H1 (cell line): Measurements from ENCODE around the gene ACOX1. TPM values are rescaled to one million over a fixed set of nuclear protein-coding genes. Genes with fewer than 3 reads are reported as not detected.

Experiments
- CTCF ChIA-PET: fragments of 300-600 bp; sonication (Branson Sonifier 250); formaldehyde crosslinking; loops from one replicate; lab custom pipeline; 2021; ENCODE audit not compliant: partially characterized antibody; lab: Charles Lee
- POLR2A ChIA-PET: fragments of 300-600 bp; sonication (Branson Sonifier 250); formaldehyde crosslinking; loops from one replicate; lab custom pipeline; 2021; ENCODE audit warnings: inconsistent platforms; ENCODE audit not compliant: partially characterized antibody; lab: Charles Lee
- DNase-seq, 2 experiments: peaks; one replicate each; pipeline versions ENCODE4 v3.0.0 to v3.0.0-alpha.2; 2010 to 2022; ENCODE audit warnings: low spot score in 2 of 2, low read depth in 1 of 2, mixed read lengths in 1 of 2
- FAIRE-seq: peaks from 2 replicates; lab custom pipeline; 2011; peaks lifted over from hg19 to GRCh38; lab: Jason Lieb, UNC
- H2AFZ ChIP-seq: 2 replicates; pipeline ENCODE4 v1.8.1; 2012; ENCODE audit warnings: low read length, inconsistent platforms
- H2AK5ac ChIP-seq: 2 replicates; pipeline ENCODE4 v1.6.1; 2013; ENCODE audit warnings: low read depth, low read length
- H2BK120ac ChIP-seq: replicated peaks from 2 replicates; pipeline ENCODE3; 2013; ENCODE audit warnings: low read depth, low read length, inconsistent platforms
- H2BK12ac ChIP-seq: 2 replicates; pipeline ENCODE4 v1.6.1; 2013; ENCODE audit warnings: low read depth, low read length
- H2BK15ac ChIP-seq: 2 replicates; pipeline ENCODE4 v1.6.1; 2013; ENCODE audit warnings: low read length
- H2BK20ac ChIP-seq: 2 replicates; pipeline ENCODE4 v1.6.1; 2013; ENCODE audit warnings: low read length
- H2BK5ac ChIP-seq: 2 replicates; pipeline ENCODE4 v1.6.1; 2013; ENCODE audit warnings: low read depth, low read length
- H3K14ac ChIP-seq: 2 replicates; pipeline ENCODE4 v1.6.1; 2013; ENCODE audit warnings: inconsistent platforms; ENCODE audit not compliant: insufficient read length
- H3K18ac ChIP-seq: 2 replicates; pipeline ENCODE4 v1.6.1; 2013; ENCODE audit warnings: low read length; ENCODE audit errors: extremely low read depth
- H3K23ac ChIP-seq: 2 replicates; pipeline ENCODE4 v1.6.1; 2013; ENCODE audit warnings: inconsistent platforms; ENCODE audit not compliant: insufficient read length
- H3K23me2 ChIP-seq: 2 replicates; pipeline ENCODE4 v1.6.1; 2013; ENCODE audit warnings: low read depth, low read length
- H3K27ac ChIP-seq: 2 replicates; pipeline ENCODE4 v1.6.1; 2011; ENCODE audit warnings: low read depth, low read length, inconsistent platforms
- H3K27me3 ChIP-seq, 4 experiments: replicated peaks in 1 of 4; 1 replicate in 1 of 4; 2 replicates in 3 of 4; pipeline versions ENCODE4 v1.6.1 to v1.8.1; 2011 to 2013; ENCODE audit warnings: low read length in 3 of 4, mild to moderate bottlenecking in 3 of 4, inconsistent platforms in 2 of 4, mixed read lengths in 2 of 4, moderate library complexity in 1 of 4; ENCODE audit not compliant: control insufficient read depth in 3 of 4, insufficient read depth in 3 of 4; ENCODE audit errors: extremely low read depth in 1 of 4
- H3K36me3 ChIP-seq, 4 experiments: 2 replicates each; pipeline versions ENCODE4 v1.6.1 to v1.8.1; 2011 to 2013; ENCODE audit warnings: mild to moderate bottlenecking in 4 of 4, low read length in 3 of 4, moderate library complexity in 2 of 4, control low read depth in 1 of 4, inconsistent platforms in 1 of 4; ENCODE audit not compliant: insufficient read depth in 4 of 4, control insufficient read depth in 2 of 4
- H3K4ac ChIP-seq: replicated peaks from 2 replicates; pipeline ENCODE3; 2013; ENCODE audit warnings: low read length, low read depth, mixed read lengths, inconsistent platforms; ENCODE audit not compliant: insufficient read length
- H3K4me1 ChIP-seq, 4 experiments: replicated peaks in 1 of 4; 1 replicate in 1 of 4; 2 replicates in 3 of 4; pipeline versions ENCODE4 v1.6.1 to v1.8.1; 2011 to 2013; ENCODE audit warnings: low read length in 3 of 4, inconsistent platforms in 2 of 4, mixed read lengths in 1 of 4; ENCODE audit not compliant: insufficient read depth in 4 of 4, control insufficient read depth in 3 of 4
- H3K4me2 ChIP-seq, 2 experiments: 2 replicates each; pipeline versions ENCODE4 v1.6.1 to v1.8.1; 2011 to 2013; ENCODE audit warnings: low read depth in 2 of 2, low read length in 2 of 2, control low read depth in 1 of 2, inconsistent platforms in 1 of 2, mild to moderate bottlenecking in 1 of 2; ENCODE audit not compliant: insufficient read depth in 1 of 2
- H3K4me3 ChIP-seq, 4 experiments: fragments of 200-600, 300-600 bp in 1 of 4; sonication (generic), shearing (Covaris generic), sonication (Bioruptor Twin) in 1 of 4; 2 replicates each; pipeline versions ENCODE4 v1.5.1 to v1.8.1; 2011 to 2016; ENCODE audit warnings: low read length in 4 of 4, low read depth in 3 of 4, control low read depth in 2 of 4, inconsistent platforms in 2 of 4, mild to moderate bottlenecking in 2 of 4, mixed read lengths in 1 of 4, moderate library complexity in 1 of 4; ENCODE audit not compliant: insufficient read depth in 2 of 4; ENCODE audit errors: extremely low read depth in 1 of 4
- H3K56ac ChIP-seq: replicated peaks from 2 replicates; pipeline ENCODE3; 2013; ENCODE audit warnings: low read depth, mild to moderate bottlenecking, mixed read lengths, low read length, inconsistent platforms; ENCODE audit not compliant: insufficient read length
- H3K79me1 ChIP-seq: 2 replicates; pipeline ENCODE4 v1.6.1; 2013; ENCODE audit warnings: low read depth, low read length, control low read depth
- H3K79me2 ChIP-seq, 2 experiments: 2 replicates each; pipeline versions ENCODE4 v1.6.1 to v1.8.1; 2012 to 2013; ENCODE audit warnings: low read length in 2 of 2, mild to moderate bottlenecking in 2 of 2, inconsistent platforms in 1 of 2; ENCODE audit not compliant: insufficient read depth in 2 of 2, control insufficient read depth in 1 of 2
- H3K9ac ChIP-seq, 4 experiments: replicated peaks in 1 of 4; 1 replicate in 1 of 4; 2 replicates in 3 of 4; pipeline versions ENCODE4 v1.6.1 to v1.8.1; 2011 to 2013; ENCODE audit warnings: low read depth in 3 of 4, low read length in 3 of 4, control low read depth in 2 of 4, mild to moderate bottlenecking in 2 of 4, moderate library complexity in 2 of 4, inconsistent platforms in 1 of 4; ENCODE audit errors: extremely low read depth in 1 of 4
- H3K9me3 ChIP-seq, 2 experiments: 2 replicates each; pipeline versions ENCODE4 v1.6.1 to v1.8.1; 2012 to 2013; ENCODE audit warnings: mild to moderate bottlenecking in 2 of 2, moderate library complexity in 2 of 2, control low read depth in 1 of 2, inconsistent platforms in 1 of 2, low read depth in 1 of 2, low read length in 1 of 2, mixed read lengths in 1 of 2; ENCODE audit not compliant: insufficient read depth in 2 of 2
- H4K20me1 ChIP-seq, 2 experiments: replicated peaks in 1 of 2; 2 replicates each; pipeline versions ENCODE3 to v1.8.1; 2011 to 2013; ENCODE audit warnings: inconsistent platforms in 2 of 2, low read length in 2 of 2, mild to moderate bottlenecking in 1 of 2; ENCODE audit not compliant: insufficient read depth in 2 of 2, control insufficient read depth in 1 of 2
- H4K5ac ChIP-seq: 2 replicates; pipeline ENCODE4 v1.6.1; 2013; ENCODE audit warnings: low read length, low read depth, mixed read lengths, inconsistent platforms; ENCODE audit not compliant: insufficient read length
- H4K8ac ChIP-seq: 2 replicates; pipeline ENCODE4 v1.8.0; 2013; ENCODE audit warnings: mild to moderate bottlenecking, moderate library complexity, low read length, inconsistent platforms; ENCODE audit not compliant: insufficient read depth; ENCODE audit errors: extremely low read depth
- H4K91ac ChIP-seq: replicated peaks from 2 replicates; pipeline ENCODE3; 2013; ENCODE audit warnings: low read length, mixed read lengths, inconsistent platforms; ENCODE audit not compliant: insufficient read length
- FOSL1 ChIP-seq: IDR thresholded peaks from 2 replicates; pipeline ENCODE4 v1.6.1; 2011; ENCODE audit warnings: mild to moderate bottlenecking, low read depth, low read length, moderate library complexity; ENCODE audit not compliant: insufficient read depth
- SUZ12 ChIP-seq: fragments of 200-600 bp; sonication (generic); IDR thresholded peaks from 2 replicates; pipeline ENCODE4 v1.6.1; 2012; ENCODE audit warnings: mild to moderate bottlenecking, inconsistent platforms, low read length, moderate library complexity, mixed read lengths
- TBP ChIP-seq: IDR thresholded peaks from 2 replicates; pipeline ENCODE4 v1.6.1; 2011; ENCODE audit warnings: low read depth, low read length, improper control_type of control experiment
- WGBS, 2 experiments: shearing (Covaris generic) in 1 of 2; methylation state at CpG; one replicate each; pipeline versions ENCODE4 v1.1.6 to v1.1.7; 2013 to 2015; ENCODE audit warnings: low lambda C conversion rate in 2 of 2, mixed read lengths in 2 of 2, inconsistent platforms in 1 of 2, low coverage in 1 of 2, missing lambda C conversion rate in 1 of 2; ENCODE audit not compliant: insufficient replicate concordance in 2 of 2, insufficient coverage in 1 of 2, insufficient read length in 1 of 2; ENCODE audit errors: extremely low coverage in 1 of 2, missing lambda C conversion rate in 1 of 2; 5-methylcytosine and 5-hydroxymethylcytosine counted together
- polyA plus RNA-seq, 7 experiments: library from polyadenylated mRNA; depleted of rRNA in 3 of 7; stranded (reverse) in 5 of 7; unstranded in 2 of 7; fragments of >200 nt in 5 of 7; fragments of 200-250 nt in 2 of 7; gene quantifications; 1 replicate in 5 of 7; 2 replicates in 1 of 7; 4 replicates in 1 of 7; pipeline versions ENCODE4 v1.2.1 to v1.2.3, GENCODE V29; 2011 to 2013; ENCODE audit warnings: missing spikeins in 2 of 7, mixed read lengths in 2 of 7
- total RNA-seq: library from RNA; stranded (reverse); fragmentation: NEBNext Ultra II Directional; extraction: Animal tissue kit (Norgen Biotek cat#: 25700); gene quantifications from 2 replicates; pipeline ENCODE4 v1.2.1, GENCODE V29; 2021
- TF ChIP-seq, protein P1 (sequence below): IDR thresholded peaks from 2 replicates; pipeline ENCODE4 v1.6.1; 2012; ENCODE audit warnings: low read length, inconsistent platforms

ACOX1 gene
- total and polyA plus RNA-seq, 2 of the 8 experiments (the other 6 are each of a cell fraction or from before 2014, with no cell fraction given), result 10.5 to 30.4 TPM

DNA sequence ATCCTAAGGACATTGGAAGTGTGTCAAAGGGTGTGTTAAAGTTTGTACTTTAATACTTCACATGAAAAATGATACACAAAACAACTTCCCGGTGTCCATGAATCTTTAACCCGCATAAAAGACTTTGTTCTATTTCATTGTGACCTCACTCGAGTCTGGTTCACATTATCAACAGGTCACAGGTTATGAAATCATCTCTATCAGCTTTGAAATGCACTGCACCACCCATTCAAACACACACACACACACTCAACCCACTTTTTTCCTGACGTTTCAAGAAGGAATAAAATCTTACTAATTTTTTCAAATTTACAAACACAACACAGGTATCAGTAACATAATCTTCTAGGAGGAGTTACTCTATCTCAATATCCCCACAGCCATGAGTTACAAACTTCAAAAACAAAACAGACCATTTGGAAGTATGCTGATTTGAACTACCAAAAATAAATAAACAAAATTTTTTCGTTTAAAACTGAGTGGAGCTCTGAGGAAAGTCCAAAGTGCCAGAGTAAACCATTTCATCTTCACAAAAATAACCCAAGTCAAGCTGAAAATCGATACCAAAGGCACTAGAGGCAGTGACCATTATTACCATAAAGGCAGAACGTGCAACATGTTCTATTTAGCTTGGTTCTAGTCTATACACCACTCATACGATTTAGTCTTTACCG, 2.7 kb downstream of the ACOX1 start:
- Histone ChIP-seq H3K4me2 (no peak overlapping the region; a peak in 1 of 4 replicates), H3K79me2 (peaks cover 0 to 43% of the 10 kb centered on the region in 2 experiments; a peak in 3 of 4 replicates), H2BK15ac (no peak overlapping the region), H2AFZ (no peak overlapping the region), H4K91ac (no peak overlapping the region), H3K18ac (no peak overlapping the region), H3K27me3 (no peaks in the 10 kb centered on the region), H3K23me2 (peaks cover 8% of the 10 kb centered on the region; the same call in 1 of the 2 replicates), H3K23ac (no peak overlapping the region), H2BK12ac (no peak overlapping the region), H2BK5ac (no peak overlapping the region), H3K4ac (no peak overlapping the region), H3K27ac (no peak overlapping the region), H2BK120ac (no peak overlapping the region), H3K79me1 (0 out of 2 replicates have a peak, but pooled peaks cover 3% of the 10 kb centered on the region), H3K14ac (no peak overlapping the region), H3K9me3 (no peaks in the 10 kb centered on the region), H3K4me3 (no peak overlapping the region), H2BK20ac (no peak overlapping the region), H4K8ac (no peak overlapping the region), H3K9ac (no peak overlapping the region), H3K4me1 (peaks cover 0 to 4% (median 3%) of the 10 kb centered on the region in 4 experiments; a peak in 2 of 7 replicates), H4K20me1 (no peaks in the 10 kb centered on the region), H4K5ac (no peak overlapping the region), H3K36me3 (peaks cover 0 to 19% (median 0%) of the 10 kb centered on the region in 4 experiments; a peak in 3 of 8 replicates), H3K56ac (no peak overlapping the region), H2AK5ac (no peak overlapping the region)
- 88 to 100% methylated on average over 1 to 9 of the region's 9 CpGs for WGBS, 2 experiments
- FAIRE-seq (no peak), DNase-seq (no peak)
- CTCF ChIA-PET, result interaction anchor here (1.1 kb wide), 1 partner anchor 20 kb away, joined by 3 read pairs; no protein-coding TSS in a partner anchor
- TF ChIP-seq TBP (no peak), SUZ12 (no peak), FOSL1 (no peak)
- TF ChIP-seq, protein P1, sequence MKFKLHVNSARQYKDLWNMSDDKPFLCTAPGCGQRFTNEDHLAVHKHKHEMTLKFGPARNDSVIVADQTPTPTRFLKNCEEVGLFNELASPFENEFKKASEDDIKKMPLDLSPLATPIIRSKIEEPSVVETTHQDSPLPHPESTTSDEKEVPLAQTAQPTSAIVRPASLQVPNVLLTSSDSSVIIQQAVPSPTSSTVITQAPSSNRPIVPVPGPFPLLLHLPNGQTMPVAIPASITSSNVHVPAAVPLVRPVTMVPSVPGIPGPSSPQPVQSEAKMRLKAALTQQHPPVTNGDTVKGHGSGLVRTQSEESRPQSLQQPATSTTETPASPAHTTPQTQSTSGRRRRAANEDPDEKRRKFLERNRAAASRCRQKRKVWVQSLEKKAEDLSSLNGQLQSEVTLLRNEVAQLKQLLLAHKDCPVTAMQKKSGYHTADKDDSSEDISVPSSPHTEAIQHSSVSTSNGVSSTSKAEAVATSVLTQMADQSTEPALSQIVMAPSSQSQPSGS, result no peak
- POLR2A ChIA-PET, result interaction anchor here (0.7 kb wide), 1 partner anchor 409 kb away, joined by 3 read pairs; no protein-coding TSS in a partner anchor
